SK-MEL-5 (cell line): ENCODE results near the gene CDH18. TPM values are rescaled to one million over a fixed set of nuclear protein-coding genes. Genes with fewer than 3 reads are reported as not detected.

Source experiments
- DNase-seq: peaks from one replicate; pipeline ENCODE4 v3.0.0-alpha.2; 2016; ENCODE audit warnings: low read depth, low spot score
- in situ Hi-C: cut with HindIII; loops from 2 replicates; pipeline ENCODE4 v1.10.0; 2016; ENCODE audit warnings: low sequenced_read_pairs, high pct_unique_total_duplicates, low pct_unique_long_range_greater_than_20kb
- total RNA-seq: library from RNA; depleted of rRNA; stranded (reverse); fragments of >200 nt; shearing (Covaris generic); gene quantifications from 2 replicates; pipeline ENCODE4 v1.2.3, GENCODE V29; 2014

CDH18 gene
- total RNA-seq, 1 experiment from 2014 or later, result 1.1 TPM

DNA sequence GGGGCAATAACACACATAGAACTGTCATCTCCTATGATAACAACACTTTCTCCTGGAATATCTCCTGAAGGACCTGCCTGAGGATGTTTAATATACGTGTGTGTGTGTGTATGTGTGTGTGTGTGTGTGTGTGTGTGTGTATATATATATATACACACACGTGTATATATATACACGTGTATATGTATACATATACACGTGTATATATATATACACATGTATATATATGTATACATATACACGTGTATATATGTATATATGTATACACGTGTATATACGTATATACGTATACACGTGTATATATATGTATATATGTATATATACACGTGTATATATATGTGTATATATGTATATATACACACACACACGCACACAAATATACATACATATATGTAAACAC is 27.5 kb downstream of the CDH18 start:
- DNase-seq, result no peak
- in situ Hi-C loops, result no loop called here

DNA sequence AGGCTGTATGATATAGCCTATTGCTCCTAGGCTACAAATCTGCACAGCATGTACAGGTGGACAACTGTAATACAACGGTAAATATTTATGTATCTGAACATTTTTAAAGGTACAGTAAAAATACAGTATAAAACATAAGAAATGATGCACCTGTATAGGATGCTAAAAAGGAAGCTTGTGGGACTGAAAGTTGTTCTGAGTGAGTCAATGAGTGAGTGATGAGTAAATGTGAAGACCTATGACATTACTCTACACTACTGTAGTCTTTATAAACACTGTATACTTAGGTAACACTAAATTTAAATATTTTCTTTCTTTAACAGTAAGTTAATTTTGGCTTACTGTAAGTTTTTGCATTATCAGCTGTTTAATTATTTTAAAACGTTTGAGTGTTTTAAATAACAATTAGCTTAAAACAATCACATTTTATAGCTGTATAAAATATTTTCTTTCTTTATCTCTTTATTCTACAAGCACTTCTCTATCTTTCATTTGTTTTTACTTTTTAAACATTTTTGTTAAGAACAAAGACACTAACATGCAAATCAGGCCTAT is 28.1 kb downstream of the CDH18 start:
- DNase-seq, result no peak
- in situ Hi-C loops, result no loop called here

DNA sequence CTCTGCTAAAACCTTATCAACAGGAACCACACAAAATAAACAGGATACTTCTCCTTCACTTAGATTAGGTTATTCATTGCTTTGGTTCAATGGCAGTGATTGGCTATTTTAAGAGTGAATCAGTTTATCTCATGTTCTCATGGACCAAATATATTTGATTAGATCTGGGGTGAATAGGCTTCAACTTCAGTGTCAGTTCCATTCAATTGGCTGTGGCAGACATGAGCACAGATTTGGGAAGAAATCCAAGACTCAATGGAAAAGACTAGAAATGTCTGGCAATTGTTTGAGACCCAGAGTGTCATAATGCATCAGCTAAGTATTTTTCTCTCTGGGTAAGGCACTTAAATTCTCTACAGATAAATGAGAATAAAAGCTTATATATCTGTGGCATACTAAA is 37.1 kb downstream of the CDH18 start:
- in situ Hi-C loops, result no loop called here
- DNase-seq, result no peak

DNA sequence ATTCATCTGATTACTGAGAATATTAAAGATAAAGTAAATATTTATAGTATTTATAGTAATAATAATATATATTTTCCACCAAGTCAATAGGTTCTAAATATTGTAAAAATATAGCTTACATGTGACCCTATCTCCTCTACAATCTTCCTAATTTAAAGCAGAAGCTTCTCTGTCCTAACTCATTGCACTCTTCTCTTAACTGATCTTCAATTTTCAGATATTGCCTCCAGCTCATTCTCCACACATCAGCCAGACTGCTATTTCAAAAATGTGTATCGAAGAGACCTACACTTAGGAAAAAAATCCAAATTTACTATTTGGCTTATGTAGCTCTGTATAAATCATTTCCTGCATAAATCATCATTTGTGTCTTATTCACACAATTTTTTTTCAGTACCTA is 47.8 kb downstream of the CDH18 start:
- DNase-seq, result no peak

DNA sequence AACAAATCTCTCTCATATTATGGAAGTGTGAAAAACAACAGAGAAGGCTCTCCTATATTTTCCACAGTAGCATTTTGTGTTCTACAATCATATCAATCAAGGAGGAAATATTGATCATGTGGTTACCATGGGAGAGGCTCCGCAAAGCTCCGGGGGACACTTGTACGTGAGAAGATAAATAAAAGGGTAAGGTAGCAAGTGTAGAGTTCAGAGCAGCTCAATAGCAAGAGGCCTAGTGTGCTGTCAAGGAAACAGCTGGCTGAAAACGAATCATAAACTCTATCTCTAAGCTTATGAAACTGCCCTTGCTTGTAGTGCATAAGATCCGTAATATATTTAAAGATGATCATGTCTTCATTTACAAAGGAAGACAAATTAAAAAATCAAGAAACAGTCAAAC is 57.5 kb downstream of the CDH18 start:
- in situ Hi-C loops, result no loop called here
- no peak for DNase-seq

More for the DNA sequence above, 47.8 kb downstream of the CDH18 start:
- in situ Hi-C loops, result no loop called here

DNA sequence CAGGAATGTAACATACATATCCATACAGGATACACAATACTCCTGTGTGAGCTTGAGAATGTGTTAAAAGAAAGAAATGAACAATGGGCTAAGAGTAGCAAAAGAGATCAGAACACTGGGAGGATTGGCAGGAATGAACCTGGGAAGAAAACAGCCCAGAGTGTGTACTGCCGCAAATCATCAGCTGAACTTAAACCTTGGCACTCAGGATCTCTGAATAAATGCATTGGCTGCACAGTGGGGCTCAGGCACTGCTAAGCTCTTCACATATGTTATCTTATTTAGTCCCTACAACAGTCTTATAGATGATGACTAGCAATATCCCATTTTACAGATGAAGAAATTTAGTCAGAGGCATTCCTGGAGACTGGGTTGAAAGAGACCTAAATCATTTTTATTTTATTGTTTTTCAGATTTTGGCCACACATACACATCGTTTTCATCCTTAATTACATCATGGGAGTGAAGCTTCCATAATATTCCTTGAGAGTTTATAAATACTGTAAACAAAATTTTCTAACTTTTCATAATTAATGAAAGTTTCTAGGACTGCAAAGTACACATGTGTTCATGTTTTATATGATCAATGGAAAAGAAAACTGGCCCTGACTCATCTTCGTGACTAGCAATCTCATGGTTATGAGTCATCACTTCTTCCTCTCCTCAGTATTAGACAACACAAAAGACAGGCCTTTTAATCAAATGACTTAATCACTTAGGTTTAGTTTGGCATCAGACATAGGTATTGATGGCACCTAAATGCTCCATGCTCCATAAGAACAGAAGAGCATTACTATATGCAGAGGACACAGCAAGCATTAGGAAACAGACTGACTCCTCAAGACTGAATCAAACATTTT is 59.2 kb downstream of the CDH18 start:
- DNase-seq, result peak; percentile 81
- in situ Hi-C loops, result no loop called here

DNA sequence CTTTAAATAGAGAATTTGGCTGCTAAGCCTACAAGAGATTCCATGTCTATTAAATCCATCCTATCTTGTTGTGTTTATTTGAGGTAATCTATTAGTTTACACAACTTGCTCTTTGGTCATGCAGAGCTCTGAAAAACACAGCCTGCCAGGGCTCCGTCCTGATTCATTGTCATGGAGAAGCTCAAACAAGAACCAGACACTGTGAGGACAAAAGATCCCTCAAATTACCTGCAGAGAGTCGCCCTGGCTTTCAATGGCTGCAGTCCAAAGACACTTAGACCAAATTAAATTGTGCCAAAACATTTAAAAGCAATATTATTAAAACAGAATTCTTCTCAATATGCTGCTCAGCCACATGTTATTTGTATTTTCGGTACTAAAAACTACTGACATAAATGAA is 60.1 kb downstream of the CDH18 start:
- in situ Hi-C loops, result no loop called here
- DNase-seq, result no peak

DNA sequence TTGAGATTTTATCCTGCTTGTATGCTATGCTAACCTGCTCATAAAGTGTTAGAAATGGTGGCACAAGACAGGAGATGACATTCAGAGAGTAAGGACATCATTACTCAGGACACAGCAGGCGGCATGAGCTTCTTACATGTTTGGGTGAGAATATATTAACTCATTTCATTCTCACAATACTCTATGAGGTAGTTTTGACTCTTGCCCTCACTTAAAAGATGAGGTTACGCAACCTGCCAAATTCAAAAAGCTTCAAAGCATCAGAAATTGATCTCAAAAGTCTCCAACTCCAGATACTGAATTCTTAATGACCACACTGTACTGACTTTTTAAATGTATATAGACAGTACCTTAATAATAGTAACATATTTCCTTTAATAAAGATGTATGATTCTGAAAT is 60.8 kb downstream of the CDH18 start:
- in situ Hi-C loops, result no loop called here
- DNase-seq, result no peak

DNA sequence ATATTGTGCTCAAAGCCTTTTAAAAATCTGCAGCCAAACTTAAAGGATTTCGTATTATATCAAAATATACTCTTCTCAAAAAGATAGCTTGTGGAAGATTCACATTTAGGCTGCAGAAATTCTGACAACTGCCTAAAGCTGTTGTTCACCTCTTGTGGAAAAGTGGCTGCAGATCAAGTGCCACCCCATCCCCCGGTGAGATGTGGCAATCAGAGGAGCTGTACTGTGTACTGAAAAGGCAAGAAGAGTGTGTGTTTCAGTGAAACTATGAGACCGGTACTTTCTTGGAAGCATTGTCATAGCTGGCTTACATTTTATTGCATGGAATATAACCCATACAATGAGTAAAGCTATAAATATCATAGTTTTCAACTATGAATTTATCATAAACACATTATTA is 64.3 kb downstream of the CDH18 start:
- no peak for DNase-seq
- in situ Hi-C loops, result no loop called here

DNA sequence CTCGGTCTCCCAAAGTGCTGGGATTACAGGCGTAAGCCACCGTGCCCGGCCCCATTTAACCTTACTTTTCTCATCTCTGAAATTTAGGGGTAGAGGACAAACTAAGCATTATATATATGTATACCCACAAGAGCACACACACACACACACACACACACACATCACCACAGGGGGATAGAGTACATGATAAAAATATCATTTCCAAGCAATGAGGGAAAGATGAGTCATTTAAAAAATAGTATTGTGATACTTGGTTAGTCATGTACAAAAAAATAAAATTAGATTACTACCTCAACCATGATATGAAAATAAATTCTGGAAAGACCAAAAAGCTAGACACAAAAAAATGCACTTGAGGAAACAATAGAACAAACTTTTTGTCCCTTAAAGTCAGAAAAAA is 67.2 kb downstream of the CDH18 start:
- in situ Hi-C loops, result no loop called here
- no peak for DNase-seq

DNA sequence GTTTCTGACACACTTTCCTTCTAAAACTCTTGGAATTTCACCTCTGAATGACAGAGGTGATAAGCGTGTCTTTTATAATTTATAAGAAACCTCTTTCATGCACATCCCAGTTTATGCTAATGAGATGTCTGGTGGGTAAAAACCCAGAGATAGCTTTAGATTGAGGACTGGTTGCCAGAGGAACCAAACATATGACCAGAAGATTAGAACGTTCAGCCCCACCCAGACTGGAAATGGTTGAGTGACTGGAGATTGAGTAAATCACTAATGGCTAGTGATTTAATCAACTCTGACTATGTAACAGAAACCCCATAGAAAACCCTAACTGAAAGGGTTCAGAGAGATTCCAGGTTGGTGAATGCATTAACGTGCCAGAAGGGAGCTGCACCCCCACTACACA is 69.2 kb downstream of the CDH18 start:
- in situ Hi-C loops, result no loop called here
- no peak for DNase-seq

DNA sequence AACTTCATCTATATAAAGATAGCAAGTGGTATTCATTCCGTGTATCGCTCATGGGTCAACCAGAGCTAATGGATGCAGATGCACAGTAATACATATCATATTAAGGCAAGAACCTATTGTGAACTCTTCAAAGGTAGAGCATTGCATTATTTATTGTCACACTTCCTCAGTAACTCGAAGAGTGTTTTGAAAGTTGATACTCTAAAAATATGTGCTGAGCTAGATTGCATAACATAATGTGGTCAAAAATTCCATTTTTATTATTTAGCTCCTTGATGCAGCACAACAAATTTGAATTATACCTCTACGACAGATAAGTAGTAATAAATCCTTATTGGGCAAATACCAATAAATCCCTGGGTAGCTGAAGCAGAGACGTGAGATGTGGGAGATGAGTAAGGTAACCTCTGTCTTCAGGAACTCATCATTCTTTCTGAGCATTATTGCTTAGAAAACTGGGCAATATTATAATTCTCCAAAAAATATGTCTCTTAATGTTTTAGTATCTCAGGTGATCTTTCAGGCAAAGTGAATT is 70.3 kb downstream of the CDH18 start:
- no peak for DNase-seq
- in situ Hi-C loops, result no loop called here

DNA sequence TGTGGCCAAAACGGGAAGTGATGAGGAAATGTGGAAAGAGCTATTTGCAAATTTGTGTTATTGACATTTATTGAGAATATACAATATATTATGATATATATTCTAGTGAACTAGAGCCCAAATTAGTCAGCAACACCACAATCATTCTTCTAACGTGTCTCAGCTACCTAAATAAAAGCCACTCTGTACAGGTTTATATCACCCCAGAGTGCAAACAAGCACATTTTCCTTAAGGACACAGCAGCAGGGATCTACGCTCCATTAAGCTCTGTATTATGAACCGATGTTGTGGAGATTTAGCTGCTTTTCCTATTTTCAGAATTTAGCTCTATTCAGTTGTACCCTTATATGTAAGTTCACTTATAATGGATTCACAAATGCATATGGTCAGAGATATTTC is 77.9 kb downstream of the CDH18 start:
- in situ Hi-C loops, result no loop called here
- DNase-seq, result no peak

DNA sequence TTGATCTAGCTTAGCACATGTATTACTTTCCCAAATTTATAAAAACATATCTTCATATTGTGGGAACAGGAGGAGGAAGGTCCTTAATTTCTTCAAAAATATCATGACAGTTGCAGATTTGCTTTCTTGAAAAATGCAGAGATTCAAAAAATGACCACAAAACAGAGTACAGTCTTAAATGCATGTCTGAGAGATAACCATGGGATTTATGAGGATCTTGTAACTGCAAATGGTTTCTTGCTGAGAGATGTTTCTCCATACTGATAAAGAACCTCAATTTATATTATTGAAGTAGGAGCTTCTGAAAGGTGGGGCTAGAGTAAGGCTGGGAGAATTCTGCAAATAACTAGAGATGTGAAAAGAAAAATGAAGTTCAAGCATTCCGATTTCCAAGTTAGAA is 83.2 kb downstream of the CDH18 start:
- no peak for DNase-seq
- in situ Hi-C loops, result no loop called here

DNA sequence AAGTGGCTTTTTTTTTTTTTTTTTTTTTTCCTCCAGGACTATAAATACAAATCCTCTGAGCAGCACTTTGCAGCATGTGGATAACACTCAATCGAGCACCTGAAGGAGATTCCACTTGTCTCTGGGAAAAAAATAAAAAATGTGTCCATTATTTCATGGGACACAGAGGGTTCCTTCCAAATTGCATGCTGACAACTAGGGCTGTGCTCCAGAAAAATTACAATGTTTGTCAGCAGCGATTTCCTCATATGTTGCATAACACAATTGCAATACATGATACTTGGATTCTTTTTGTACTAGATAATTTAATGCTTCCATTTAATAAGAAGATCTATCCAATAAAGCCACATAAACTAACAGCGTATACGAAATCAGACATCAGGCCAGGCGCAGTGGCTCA is 84.4 kb downstream of the CDH18 start:
- DNase-seq, result no peak
- in situ Hi-C loops, result no loop called here

DNA sequence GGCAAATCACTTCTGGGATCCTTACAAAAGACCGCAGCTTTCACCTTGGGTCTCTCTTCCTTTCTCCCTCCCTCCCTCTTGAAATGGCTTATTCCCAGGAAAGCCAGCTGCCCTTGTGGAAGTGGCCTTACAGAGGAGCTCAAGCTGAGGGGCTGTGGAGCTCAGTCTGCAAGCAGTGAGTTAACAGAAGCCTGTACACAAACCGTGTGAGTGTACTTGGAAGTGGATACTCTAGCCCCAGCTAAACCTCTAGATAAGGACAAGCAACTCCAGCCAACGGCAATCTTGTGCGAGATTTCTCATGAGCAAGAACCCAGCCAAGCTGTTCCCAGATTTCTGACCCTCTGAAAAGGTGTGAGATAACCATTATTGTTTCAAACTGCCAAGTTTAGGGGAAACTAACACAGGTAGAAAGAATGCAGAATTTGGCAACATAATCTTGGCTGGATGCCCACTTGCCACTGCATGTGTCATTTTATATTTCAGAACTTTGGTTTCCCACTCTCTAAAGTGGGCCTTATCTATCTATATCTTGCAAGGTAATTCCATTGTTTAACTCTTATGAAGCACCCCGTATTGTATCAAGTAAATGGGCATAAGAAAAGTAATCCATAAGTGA is 85.6 kb downstream of the CDH18 start:
- in situ Hi-C loops, result no loop called here
- peak; percentile 25 for DNase-seq

DNA sequence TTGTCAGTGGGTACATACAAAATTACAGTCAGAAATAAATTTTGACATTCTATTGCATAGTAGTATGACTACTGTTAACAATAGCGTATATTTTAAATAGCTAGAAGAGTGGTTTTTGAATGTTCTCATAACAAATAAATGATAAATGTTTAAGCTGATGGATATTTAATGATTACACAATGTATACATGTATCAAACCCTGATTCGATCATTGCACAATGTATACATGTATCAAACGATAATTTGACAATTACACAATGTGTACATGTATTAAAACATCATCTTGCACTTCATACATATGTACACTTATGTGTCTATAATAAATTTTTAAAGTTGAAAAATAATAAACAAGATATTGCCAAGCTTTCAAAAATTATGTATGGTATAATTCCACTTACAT is 87.7 kb downstream of the CDH18 start:
- no peak for DNase-seq
- in situ Hi-C loops, result no loop called here

DNA sequence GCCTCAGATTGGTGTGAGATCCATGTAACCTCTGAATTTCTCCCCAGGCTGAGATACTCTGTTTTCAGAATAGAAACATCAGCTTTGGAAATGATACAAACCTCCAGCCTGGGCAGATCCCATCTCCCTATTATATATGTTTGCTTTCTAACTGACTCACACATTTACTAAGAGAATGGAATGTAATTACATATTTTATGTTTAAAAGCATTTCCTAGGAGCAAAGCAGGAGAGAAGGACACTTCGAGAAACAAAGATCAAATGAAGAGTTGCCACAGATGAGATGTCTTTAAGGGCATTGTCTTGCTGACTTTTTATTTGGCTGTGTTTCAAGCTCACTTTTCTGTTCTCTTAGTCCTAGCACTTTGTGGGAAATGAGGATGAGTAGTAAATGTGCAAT is 96.3 kb downstream of the CDH18 start:
- in situ Hi-C loops, result no loop called here
- DNase-seq, result no peak
